HEK293 (cell line): ENCODE results near the gene UGT1A7.

Experiments used
- CTCF ChIP-seq: fragments of 450-650 bp; formaldehyde crosslinking; IDR thresholded peaks from 2 replicates; pipeline ENCODE4 v1.5.1; 2016; ENCODE audit warnings: missing biosample characterization, missing genetic modification characterization
- HOXC10 ChIP-seq: sonication (generic); formaldehyde crosslinking; IDR thresholded peaks from 2 replicates; pipeline ENCODE4 v1.8.1; 2023; ENCODE audit warnings: mild to moderate bottlenecking, missing genetic modification reagents
- KLF16 ChIP-seq: fragments of 450-650 bp; formaldehyde crosslinking; IDR thresholded peaks from 2 replicates; pipeline ENCODE4 v1.5.1; 2017; ENCODE audit warnings: missing biosample characterization, missing genetic modification characterization
- SCRT1 ChIP-seq: fragments of 450-650 bp; formaldehyde crosslinking; IDR thresholded peaks from 2 replicates; pipeline ENCODE4 v1.5.1; 2016; ENCODE audit warnings: missing biosample characterization, missing genetic modification characterization, borderline replicate concordance
- YY1 ChIP-seq: fragments of 450-650 bp; formaldehyde crosslinking; IDR thresholded peaks from 2 replicates; pipeline ENCODE4 v1.5.1; 2018; ENCODE audit warnings: missing biosample characterization, missing genetic modification characterization
- ZEB2 ChIP-seq: fragments of 450-650 bp; formaldehyde crosslinking; IDR thresholded peaks from 2 replicates; pipeline ENCODE4 v1.5.1; 2016; ENCODE audit warnings: missing biosample characterization, missing genetic modification characterization
- ZNF214 ChIP-seq: fragments of 450-650 bp; formaldehyde crosslinking; IDR thresholded peaks from 2 replicates; pipeline ENCODE4 v1.5.1; 2017; ENCODE audit warnings: missing biosample characterization, mild to moderate bottlenecking, missing genetic modification characterization, borderline replicate concordance
- ZNF521 ChIP-seq: fragments of 450-650 bp; formaldehyde crosslinking; IDR thresholded peaks from 2 replicates; pipeline ENCODE4 v1.5.1; 2017; ENCODE audit warnings: missing biosample characterization, mild to moderate bottlenecking, missing genetic modification characterization
- ZNF768 ChIP-seq: fragments of 450-650 bp; formaldehyde crosslinking; IDR thresholded peaks from 2 replicates; pipeline ENCODE4 v1.5.1; 2018; ENCODE audit warnings: missing biosample characterization, mild to moderate bottlenecking, missing genetic modification characterization

DNA sequence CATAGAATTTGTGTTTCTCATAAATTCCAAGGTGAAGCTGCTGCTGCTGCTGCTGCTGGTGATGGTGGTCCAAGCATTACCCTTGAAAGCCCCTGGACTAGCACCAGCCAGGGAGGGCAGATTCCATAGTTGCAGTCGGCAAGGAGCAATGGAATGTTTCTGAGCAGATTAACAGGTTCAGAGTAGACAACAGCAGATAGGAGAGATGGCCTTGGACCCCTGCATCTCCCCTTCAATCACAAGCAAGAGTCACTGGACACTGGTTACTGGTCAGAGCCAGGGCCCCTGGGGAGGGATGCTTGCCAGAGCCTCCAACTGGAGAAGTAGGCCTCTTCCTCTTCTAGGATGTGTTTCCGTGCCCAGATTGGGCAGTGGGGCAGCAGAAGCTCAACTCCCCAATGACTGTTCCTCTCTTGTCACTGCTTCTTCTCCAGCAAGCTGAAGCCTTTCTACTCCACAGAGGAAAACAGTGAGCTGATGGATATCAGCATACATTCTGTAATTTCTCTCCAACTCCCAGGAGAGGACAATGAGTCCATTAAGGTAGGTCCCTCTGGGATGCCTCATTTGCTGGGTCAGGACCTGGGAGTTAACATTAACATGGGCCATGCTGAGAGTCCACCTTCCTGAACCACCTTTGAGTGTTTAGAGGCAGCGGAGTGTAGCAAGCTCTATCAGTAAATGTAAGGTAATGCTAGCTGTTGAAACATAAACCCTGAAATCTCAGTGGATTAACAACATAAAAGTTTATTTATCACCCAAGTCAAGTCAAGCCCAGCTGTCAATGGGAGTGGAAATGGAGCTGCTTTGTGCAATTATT lies 131.7 kb downstream of the UGT1A7 start:
- TF ChIP-seq CTCF (tag by site-specific recombination) (no peak), ZNF768 (tag by site-specific recombination) (no peak), KLF16 (tag by site-specific recombination) (no peak), ZNF214 (tag by site-specific recombination) (no peak), ZEB2 (tag by site-specific recombination) (no peak), YY1 (no peak), ZNF521 (tag by site-specific recombination) (no peak), SCRT1 (tag by site-specific recombination) (no peak), HOXC10 (CRISPR knock-in tag) (no peak)
